Activated CD8-positive, alpha-beta T cell treated with anti-CD3 and anti-CD28 coated beads for 36 hours (primary cell): Measurements from ENCODE around the gene ULBP2. TPM values are rescaled to one million over a fixed set of nuclear protein-coding genes. Genes with fewer than 3 reads are reported as not detected.
"Not testable (repeated sequence)": the region's sequence is repeated elsewhere in the genome, so short reads cannot be mapped to it uniquely, and the experiment has no call there.

Experiments
- ATAC-seq: fragments of 200-7000 bp; cut with Tn5 transposase; one replicate; pipeline ENCODE4 v1.10.0; 2021; ENCODE audit warnings: mild to moderate bottlenecking, moderate library complexity
- CTCF ChIA-PET: fragments of 350-600 bp; sonication (Branson Sonifier 250); formaldehyde crosslinking; loops from one replicate; lab custom pipeline; 2021; ENCODE audit warnings: antibody characterized with exemption; lab: Charles Lee
- POLR2A ChIA-PET: fragments of 350-600 bp; sonication (Branson Sonifier 250); formaldehyde crosslinking; loops from one replicate; lab custom pipeline; 2021; ENCODE audit warnings: antibody characterized with exemption; lab: Charles Lee
- DNase-seq: peaks from one replicate; pipeline ENCODE4 v3.0.0-alpha.2; 2020
- H3K27ac Mint-ChIP-seq: one replicate; pipeline ENCODE4 v1.8.0; 2021; ENCODE audit warnings: mild to moderate bottlenecking, mixed read lengths
- H3K27me3 Mint-ChIP-seq: one replicate; pipeline ENCODE4 v1.8.0; 2021; ENCODE audit warnings: mixed read lengths
- H3K36me3 Mint-ChIP-seq: one replicate; pipeline ENCODE4 v1.8.0; 2021; ENCODE audit warnings: low read depth, mixed read lengths
- H3K4me1 Mint-ChIP-seq: one replicate; pipeline ENCODE4 v1.8.0; 2021; ENCODE audit warnings: low read depth, mixed read lengths
- H3K4me3 Mint-ChIP-seq: one replicate; pipeline ENCODE4 v1.8.0; 2021; ENCODE audit warnings: mild to moderate bottlenecking, moderate library complexity, mixed read lengths
- H3K9me3 Mint-ChIP-seq: one replicate; pipeline ENCODE4 v1.8.0; 2021; ENCODE audit warnings: mixed read lengths
- CTCF ChIP-seq: fragments of 200-600 bp; IDR thresholded peaks from one replicate; pipeline ENCODE4 v1.8.0; 2022; ENCODE audit warnings: antibody characterized with exemption, mild to moderate bottlenecking
- intact Hi-C: fragments of 100-400 bp; cut with micrococcal nuclease; formaldehyde crosslinking; loops from one replicate; pipeline ENCODE4 v1.10.0; 2022
- total RNA-seq, 2 experiments: library from RNA; stranded (reverse); gene quantifications; one replicate each; pipeline ENCODE4 v1.2.3, GENCODE V29; 2021

ULBP2 gene
- total RNA-seq, 2 experiments from 2014 or later, result 0.38 to 0.67 TPM

GRCh38 chr6:149909701-149910470 is 31.9 kb upstream of the ULBP2 start:
- intact Hi-C loops, result no loop called here
- Mint-ChIP-seq H3K9me3 (peaks cover 8% of the 10 kb centered on the region), H3K27ac (no peak overlapping the region), H3K36me3 (peaks cover 2% of the 10 kb centered on the region), H3K4me1 (no peaks in the 10 kb centered on the region), H3K4me3 (no peak overlapping the region), H3K27me3 (peaks cover 12% of the 10 kb centered on the region)
- ChIA-PET CTCF (no interaction called here), POLR2A (no interaction called here)
- no peak for TF ChIP-seq CTCF
- DNase-seq (no peak), ATAC-seq (no peak)

GRCh38 chr6:149910721-149911151 is 31.1 kb upstream of the ULBP2 start:
- no peak for ATAC-seq
- no peak for TF ChIP-seq CTCF
- H3K4me3 Mint-ChIP-seq, result no peak overlapping the region
- H3K27me3 Mint-ChIP-seq, result peaks cover 12% of the 10 kb centered on the region
- intact Hi-C loops, result no loop called here
- H3K36me3 Mint-ChIP-seq, result peaks cover 2% of the 10 kb centered on the region
- DNase-seq, result no peak
- no peak overlapping the region for H3K27ac Mint-ChIP-seq
- no peaks in the 10 kb centered on the region for H3K4me1 Mint-ChIP-seq
- ChIA-PET POLR2A (no interaction called here), CTCF (no interaction called here)
- H3K9me3 Mint-ChIP-seq, result peaks cover 8% of the 10 kb centered on the region

- POLR2A ChIA-PET, CTCF ChIA-PET, DNase-seq, intact Hi-C loops, H3K4me3 Mint-ChIP-seq, H3K36me3 Mint-ChIP-seq, H3K9me3 Mint-ChIP-seq, H3K4me1 Mint-ChIP-seq, ATAC-seq, H3K27ac Mint-ChIP-seq: not testable (repeated sequence)
- H3K27me3 Mint-ChIP-seq, result peaks cover 12% of the 10 kb centered on the region
Observed at GRCh38 chr6:149912680-149913079, 29.1 kb upstream of the ULBP2 start.

GRCh38 chr6:149913085-149913484 is 28.7 kb upstream of the ULBP2 start:
- Mint-ChIP-seq H3K27me3 (peaks cover 12% of the 10 kb centered on the region), H3K27ac (no peak overlapping the region), H3K9me3 (peaks cover 2% of the 10 kb centered on the region), H3K36me3 (peaks cover under 1% of the 10 kb centered on the region), H3K4me3 (no peak overlapping the region), H3K4me1 (no peaks in the 10 kb centered on the region)
- DNase-seq (no peak), ATAC-seq (no peak)
- intact Hi-C loops, result no loop called here
- ChIA-PET CTCF (interaction anchor here (1.0 kb wide), 1 partner anchor 8 kb away, joined by 3 read pairs; no protein-coding TSS in a partner anchor), POLR2A (no interaction called here)
- TF ChIP-seq CTCF, result no peak

GRCh38 chr6:149913540-149914240 is 28.1 kb upstream of the ULBP2 start:
- intact Hi-C loops, result no loop called here
- TF ChIP-seq CTCF, result no peak
- Mint-ChIP-seq H3K4me3 (no peak overlapping the region), H3K27me3 (peaks cover 15% of the 10 kb centered on the region), H3K4me1 (no peaks in the 10 kb centered on the region), H3K36me3 (no peaks in the 10 kb centered on the region), H3K9me3 (no peaks in the 10 kb centered on the region), H3K27ac (no peak overlapping the region)
- ChIA-PET CTCF (interaction anchor here (1.0 kb wide), 1 partner anchor 9 kb away, joined by 3 read pairs; no protein-coding TSS in a partner anchor), POLR2A (interaction anchor here (0.6 kb wide), 1 partner anchor 225 kb away, joined by 3 read pairs; no protein-coding TSS in a partner anchor)
- DNase-seq (no peak), ATAC-seq (no peak)
